ENCODE results near the gene ZXDC. TPM values are rescaled to one million over a fixed set of nuclear protein-coding genes. Genes with fewer than 3 reads are reported as not detected.

The ZXDC gene
- total RNA-seq, 1 experiment from 2014 or later, result 61.1 TPM

DNA sequence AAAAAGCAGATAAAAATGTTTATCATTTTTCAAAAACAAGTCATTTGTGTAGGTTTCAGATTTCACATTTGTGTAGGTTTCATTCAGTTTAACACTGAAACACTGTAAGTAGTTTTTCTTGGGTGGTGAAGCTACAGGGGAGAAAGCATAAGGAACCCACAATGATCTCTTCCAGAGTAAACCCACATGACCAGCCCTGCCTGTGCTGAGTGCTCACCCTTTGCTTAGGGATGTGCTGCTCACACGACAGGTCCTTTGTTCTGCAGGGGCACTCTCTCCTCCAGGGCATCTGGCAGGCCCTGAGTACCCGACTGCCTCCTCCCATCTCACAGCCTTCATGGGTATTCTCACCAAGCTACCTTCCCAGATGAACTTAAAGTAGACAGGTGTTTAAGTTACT lies 28.9 kb downstream of the ZXDC start:
- DNase-seq (ENCODE audit: low spot score), result no peak
- CTCF ChIA-PET, result no interaction called here

DNA sequence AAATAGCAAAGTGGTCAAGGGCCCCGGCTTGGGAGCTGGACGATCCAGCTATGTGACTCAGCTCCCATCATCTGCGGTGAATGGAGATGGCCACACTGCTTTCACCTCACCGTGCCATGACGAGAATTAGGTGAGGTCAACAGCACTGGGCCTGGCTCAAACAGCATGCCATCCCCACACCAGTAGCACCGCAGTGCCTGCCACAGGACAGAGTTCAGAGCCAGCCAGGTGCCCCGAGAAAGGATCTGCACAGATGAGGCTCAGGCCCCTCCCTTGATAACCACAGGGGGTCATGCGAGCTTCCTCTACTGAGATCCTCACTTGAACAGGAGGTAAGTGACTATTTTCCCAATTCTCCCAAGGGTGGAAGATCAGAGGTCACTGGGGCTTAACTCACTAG lies 29.4 kb downstream of the ZXDC start:
- ChIA-PET CTCF (no interaction called here), POLR2A (ENCODE audit: low non-redundant PET) (no interaction called here)
- no TSS peak for BruUV-seq (replicated peaks)
- Histone ChIP-seq H3K36me3 (ENCODE audit: insufficient read depth, low read length, poor library complexity, severe bottlenecking) (peaks cover 34% of the 10 kb centered on the region), H3K9me3 (ENCODE audit: low read depth, low read length, poor library complexity, severe bottlenecking) (no peaks in the 10 kb centered on the region), H3K4me3 (ENCODE audit: low read depth, low read length, poor library complexity, severe bottlenecking) (no peak overlapping the region), H3K27me3 (replicated peaks; ENCODE audit: insufficient read depth, low read depth, low read length, poor library complexity) (no peaks in the 10 kb centered on the region), H3K4me1 (ENCODE audit: insufficient read depth, low read length, poor library complexity, severe bottlenecking) (no peaks in the 10 kb centered on the region), H3K27ac (ENCODE audit: low read depth, low read length, poor library complexity, severe bottlenecking) (no peak overlapping the region)
- TF ChIP-seq EZH2 (IDR thresholded peaks at IDR 0.05; ENCODE audit: borderline replicate concordance, low read depth, low read length, poor library complexity, severe bottlenecking), result no peak
- TF ChIP-seq, protein P1, sequence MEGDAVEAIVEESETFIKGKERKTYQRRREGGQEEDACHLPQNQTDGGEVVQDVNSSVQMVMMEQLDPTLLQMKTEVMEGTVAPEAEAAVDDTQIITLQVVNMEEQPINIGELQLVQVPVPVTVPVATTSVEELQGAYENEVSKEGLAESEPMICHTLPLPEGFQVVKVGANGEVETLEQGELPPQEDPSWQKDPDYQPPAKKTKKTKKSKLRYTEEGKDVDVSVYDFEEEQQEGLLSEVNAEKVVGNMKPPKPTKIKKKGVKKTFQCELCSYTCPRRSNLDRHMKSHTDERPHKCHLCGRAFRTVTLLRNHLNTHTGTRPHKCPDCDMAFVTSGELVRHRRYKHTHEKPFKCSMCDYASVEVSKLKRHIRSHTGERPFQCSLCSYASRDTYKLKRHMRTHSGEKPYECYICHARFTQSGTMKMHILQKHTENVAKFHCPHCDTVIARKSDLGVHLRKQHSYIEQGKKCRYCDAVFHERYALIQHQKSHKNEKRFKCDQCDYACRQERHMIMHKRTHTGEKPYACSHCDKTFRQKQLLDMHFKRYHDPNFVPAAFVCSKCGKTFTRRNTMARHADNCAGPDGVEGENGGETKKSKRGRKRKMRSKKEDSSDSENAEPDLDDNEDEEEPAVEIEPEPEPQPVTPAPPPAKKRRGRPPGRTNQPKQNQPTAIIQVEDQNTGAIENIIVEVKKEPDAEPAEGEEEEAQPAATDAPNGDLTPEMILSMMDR (conservative IDR thresholded peaks at IDR 0.05; ENCODE audit: low read depth, low read length), result no peak
- intact Hi-C loops (cut with micrococcal nuclease; ENCODE audit: unreplicated experiment), result no loop called here
- DNase-seq (ENCODE audit: low spot score), result no peak

More for the DNA sequence above, 28.9 kb downstream of the ZXDC start:
- Histone ChIP-seq H3K36me3 (ENCODE audit: insufficient read depth, low read length, poor library complexity, severe bottlenecking) (peaks cover 36% of the 10 kb centered on the region), H3K27me3 (replicated peaks; ENCODE audit: insufficient read depth, low read depth, low read length, poor library complexity) (no peaks in the 10 kb centered on the region), H3K4me1 (ENCODE audit: insufficient read depth, low read length, poor library complexity, severe bottlenecking) (no peaks in the 10 kb centered on the region), H3K4me3 (ENCODE audit: low read depth, low read length, poor library complexity, severe bottlenecking) (no peak overlapping the region), H3K9me3 (ENCODE audit: low read depth, low read length, poor library complexity, severe bottlenecking) (no peaks in the 10 kb centered on the region), H3K27ac (ENCODE audit: low read depth, low read length, poor library complexity, severe bottlenecking) (no peak overlapping the region)
- no TSS peak for BruUV-seq (replicated peaks)
- intact Hi-C loops (cut with micrococcal nuclease; ENCODE audit: unreplicated experiment), result no loop called here
- no peak for TF ChIP-seq EZH2 (IDR thresholded peaks at IDR 0.05; ENCODE audit: borderline replicate concordance, low read depth, low read length, poor library complexity, severe bottlenecking)
- TF ChIP-seq, protein P1 (conservative IDR thresholded peaks at IDR 0.05; ENCODE audit: low read depth, low read length), result no peak
- POLR2A ChIA-PET (ENCODE audit: low non-redundant PET), result no interaction called here

DNA sequence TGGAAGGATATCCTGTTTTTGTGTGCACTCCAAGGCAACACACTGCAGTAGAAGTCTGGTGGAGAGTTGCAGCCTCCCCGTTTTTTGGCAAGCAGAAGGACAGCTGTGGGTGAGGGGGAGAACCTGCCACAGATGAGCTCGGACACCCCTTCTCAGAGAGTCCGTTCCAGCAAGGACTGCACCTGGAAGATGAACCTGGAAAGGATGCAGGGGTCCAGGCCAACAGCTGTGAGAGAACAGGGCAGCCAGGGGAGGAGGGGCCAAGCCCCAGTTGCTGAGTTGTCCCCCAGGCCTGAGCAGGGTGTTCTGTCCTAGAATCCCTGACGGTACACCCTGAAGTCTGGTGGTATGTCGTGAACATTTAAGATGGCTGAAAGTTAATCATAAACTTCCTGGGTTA lies 30.2 kb downstream of the ZXDC start:
- intact Hi-C loops (cut with micrococcal nuclease; ENCODE audit: unreplicated experiment), result no loop called here
- no peak for TF ChIP-seq EZH2 (IDR thresholded peaks at IDR 0.05; ENCODE audit: borderline replicate concordance, low read depth, low read length, poor library complexity, severe bottlenecking)
- TF ChIP-seq, protein P1 (conservative IDR thresholded peaks at IDR 0.05; ENCODE audit: low read depth, low read length), result no peak
- ChIA-PET CTCF (no interaction called here), POLR2A (ENCODE audit: low non-redundant PET) (no interaction called here)
- H3K27ac ChIP-seq (ENCODE audit: low read depth, low read length, poor library complexity, severe bottlenecking), result no peak overlapping the region
- H3K36me3 ChIP-seq (ENCODE audit: insufficient read depth, low read length, poor library complexity, severe bottlenecking), result peaks cover 26% of the 10 kb centered on the region
- H3K4me3 ChIP-seq (ENCODE audit: low read depth, low read length, poor library complexity, severe bottlenecking), result no peak overlapping the region
- no peaks in the 10 kb centered on the region for H3K4me1 ChIP-seq (ENCODE audit: insufficient read depth, low read length, poor library complexity, severe bottlenecking)
- H3K9me3 ChIP-seq (ENCODE audit: low read depth, low read length, poor library complexity, severe bottlenecking), result no peaks in the 10 kb centered on the region
- BruUV-seq (replicated peaks), result no TSS peak
- no peaks in the 10 kb centered on the region for H3K27me3 ChIP-seq (replicated peaks; ENCODE audit: insufficient read depth, low read depth, low read length, poor library complexity)
- no peak for DNase-seq (ENCODE audit: low spot score)
